H9 (cell line): Measurements from ENCODE around the gene RNASE8. TPM values are rescaled to one million over a fixed set of nuclear protein-coding genes. Genes with fewer than 3 reads are reported as not detected.

ENCODE experiments used
- DNase-seq: peaks from one replicate; pipeline ENCODE4 v3.0.0-alpha.2; 2017
- H2AFZ ChIP-seq: one replicate; pipeline ENCODE4 v1.6.1; 2013; ENCODE audit warnings: mild to moderate bottlenecking, low read length, control low read depth, moderate library complexity
- H2AK5ac ChIP-seq: 2 replicates; pipeline ENCODE4 v1.6.1; 2013; ENCODE audit warnings: low read length, control low read depth, mixed read lengths; ENCODE audit not compliant: insufficient read length
- H2BK120ac ChIP-seq: one replicate; pipeline ENCODE4 v1.6.1; 2013; ENCODE audit warnings: low read depth, mild to moderate bottlenecking, low read length, control low read depth, inconsistent platforms; ENCODE audit not compliant: poor library complexity, severe bottlenecking
- H2BK12ac ChIP-seq: 2 replicates; pipeline ENCODE4 v1.6.1; 2013; ENCODE audit warnings: low read length, control low read depth, mixed read lengths, low read depth; ENCODE audit not compliant: insufficient read length
- H2BK15ac ChIP-seq: 2 replicates; pipeline ENCODE4 v1.6.1; 2013; ENCODE audit warnings: low read depth, low read length, control low read depth
- H2BK20ac ChIP-seq: one replicate; pipeline ENCODE4 v1.6.1; 2013; ENCODE audit warnings: low read depth, mild to moderate bottlenecking, low read length, control low read depth, inconsistent platforms; ENCODE audit not compliant: poor library complexity, severe bottlenecking
- H2BK5ac ChIP-seq: 2 replicates; pipeline ENCODE4 v1.6.1; 2013; ENCODE audit warnings: low read length, control low read depth, mixed read lengths; ENCODE audit not compliant: insufficient read length
- H3K14ac ChIP-seq: 2 replicates; pipeline ENCODE4 v1.6.1; 2013; ENCODE audit warnings: low read length, control low read depth; ENCODE audit not compliant: insufficient read depth
- H3K18ac ChIP-seq: 2 replicates; pipeline ENCODE4 v1.6.1; 2013; ENCODE audit warnings: low read depth, mild to moderate bottlenecking, mixed read lengths, low read length, control low read depth; ENCODE audit not compliant: insufficient read length
- H3K23ac ChIP-seq: 2 replicates; pipeline ENCODE4 v1.6.1; 2013; ENCODE audit warnings: low read length, control low read depth, mixed read lengths, low read depth; ENCODE audit not compliant: insufficient read length
- H3K23me2 ChIP-seq: 2 replicates; pipeline ENCODE4 v1.6.1; 2013; ENCODE audit warnings: low read depth, mild to moderate bottlenecking, mixed read lengths, low read length, control low read depth; ENCODE audit not compliant: insufficient read length, poor library complexity, severe bottlenecking
- H3K27ac ChIP-seq: 2 replicates; pipeline ENCODE4 v1.5.1; 2013; ENCODE audit warnings: low read length, control low read depth, mixed read lengths, low read depth; ENCODE audit not compliant: insufficient read length
- H3K27me3 ChIP-seq: 2 replicates; pipeline ENCODE4 v1.6.1; 2013; ENCODE audit warnings: low read length, control low read depth, inconsistent platforms; ENCODE audit not compliant: insufficient read depth
- H3K4ac ChIP-seq: 2 replicates; pipeline ENCODE4 v1.6.1; 2013; ENCODE audit warnings: low read depth, mild to moderate bottlenecking, control low read depth, inconsistent platforms, low read length, moderate library complexity
- H3K4me1 ChIP-seq: 2 replicates; pipeline ENCODE4 v1.6.1; 2013; ENCODE audit warnings: low read length, control low read depth, inconsistent platforms; ENCODE audit not compliant: insufficient read depth
- H3K4me2 ChIP-seq: 2 replicates; pipeline ENCODE4 v1.6.1; 2013; ENCODE audit warnings: low read length, control low read depth, mixed read lengths; ENCODE audit not compliant: insufficient read length, insufficient read depth
- H3K56ac ChIP-seq: 2 replicates; pipeline ENCODE4 v1.6.1; 2013; ENCODE audit warnings: low read depth, mild to moderate bottlenecking, mixed read lengths, low read length, control low read depth; ENCODE audit not compliant: insufficient read length
- H3K79me1 ChIP-seq: 2 replicates; pipeline ENCODE4 v1.6.1; 2013; ENCODE audit warnings: low read depth, mild to moderate bottlenecking, moderate library complexity, low read length, control low read depth, inconsistent platforms; ENCODE audit not compliant: insufficient read depth, poor library complexity, severe bottlenecking
- H3K79me2 ChIP-seq: 2 replicates; pipeline ENCODE4 v1.6.1; 2013; ENCODE audit warnings: low read length, control low read depth, inconsistent platforms; ENCODE audit not compliant: insufficient read depth
- H3K9ac ChIP-seq: 2 replicates; pipeline ENCODE4 v1.6.1; 2013; ENCODE audit warnings: low read length, control low read depth, mixed read lengths; ENCODE audit not compliant: insufficient read length; ENCODE audit errors: extremely low read depth
- H3K9me3 ChIP-seq: one replicate; pipeline ENCODE4 v1.6.1; 2013; ENCODE audit warnings: low read depth, low read length, inconsistent platforms; ENCODE audit not compliant: control insufficient read depth
- H3T11ph ChIP-seq: one replicate; pipeline ENCODE4 v1.6.1; 2013; ENCODE audit warnings: mild to moderate bottlenecking, low read length, control low read depth, inconsistent platforms
- H4K20me1 ChIP-seq: one replicate; pipeline ENCODE4 v1.6.1; 2013; ENCODE audit not compliant: control insufficient read depth, insufficient read length, insufficient read depth
- H4K5ac ChIP-seq: 2 replicates; pipeline ENCODE4 v1.6.1; 2013; ENCODE audit warnings: low read depth, mild to moderate bottlenecking, mixed read lengths, low read length, control low read depth; ENCODE audit not compliant: insufficient read length
- H4K8ac ChIP-seq: replicated peaks from 2 replicates; pipeline ENCODE4 v1.6.1; 2013; ENCODE audit warnings: low read length, control low read depth, mixed read lengths, low read depth; ENCODE audit not compliant: insufficient read length
- H4K91ac ChIP-seq: 2 replicates; pipeline ENCODE4 v1.6.1; 2013; ENCODE audit warnings: low read depth, mild to moderate bottlenecking, moderate library complexity, mixed read lengths, low read length, control low read depth; ENCODE audit not compliant: insufficient read length
- H3K27ac Mint-ChIP-seq, 3 experiments: 2 replicates in 2 of 3; 3 replicates in 1 of 3; pipeline ENCODE4 v1.8.0; 2020 to 2021; ENCODE audit warnings: mixed read lengths in 3 of 3, mild to moderate bottlenecking in 1 of 3, moderate library complexity in 1 of 3
- H3K27me3 Mint-ChIP-seq: 2 replicates; pipeline ENCODE4 v1.8.0; 2021; ENCODE audit warnings: low read depth, mild to moderate bottlenecking, moderate library complexity, mixed read lengths
- H3K36me3 Mint-ChIP-seq, 3 experiments: 2 replicates in 2 of 3; 3 replicates in 1 of 3; pipeline ENCODE4 v1.8.0; 2020 to 2021; ENCODE audit warnings: low read depth in 3 of 3, mixed read lengths in 3 of 3; ENCODE audit not compliant: insufficient read depth in 1 of 3
- H3K4me1 Mint-ChIP-seq, 2 experiments: 2 replicates each; pipeline ENCODE4 v1.8.0; 2020; ENCODE audit warnings: mixed read lengths in 2 of 2
- H3K4me3 Mint-ChIP-seq, 2 experiments: 2 replicates in 1 of 2; 3 replicates in 1 of 2; pipeline ENCODE4 v1.8.0; 2020 to 2021; ENCODE audit warnings: mild to moderate bottlenecking in 2 of 2, mixed read lengths in 2 of 2, moderate library complexity in 1 of 2
- H3K9me3 Mint-ChIP-seq, 2 experiments: 2 replicates in 1 of 2; 3 replicates in 1 of 2; pipeline ENCODE4 v1.8.0; 2020; ENCODE audit warnings: mild to moderate bottlenecking in 2 of 2, mixed read lengths in 2 of 2, moderate library complexity in 1 of 2
- CTCF ChIP-seq: fragments of 200-600 bp; sonication (generic); conservative IDR thresholded peaks from 3 replicates; pipeline ENCODE4 v1.8.0; 2021; ENCODE audit warnings: antibody characterized with exemption, mild to moderate bottlenecking
- WGBS: extraction: QIAGEN DNeasy Blood & Tissue Kit; methylation state at CpG from one replicate; pipeline ENCODE4 v1.1.7; 2013; ENCODE audit warnings: missing lambda C conversion rate, low lambda C conversion rate, mixed read lengths; ENCODE audit not compliant: insufficient read length; ENCODE audit errors: extremely low coverage; 5-methylcytosine and 5-hydroxymethylcytosine counted together
- total RNA-seq: library from RNA; stranded (reverse); gene quantifications from 2 replicates; pipeline ENCODE4 v1.2.1, GENCODE V29; 2021

Gene RNASE8
- total RNA-seq, 1 experiment from 2014 or later, result not detected

- Mint-ChIP-seq H3K4me3 (no peak overlapping the region), H3K9me3 (no peaks in the 10 kb centered on the region), H3K4me1 (peaks cover 24 to 26% of the 10 kb centered on the region in 2 experiments), H3K27me3 (peaks cover 28% of the 10 kb centered on the region), H3K27ac (no peak overlapping the region), H3K36me3 (no peaks in the 10 kb centered on the region)
- H3K18ac ChIP-seq, result no peak overlapping the region
- no peak overlapping the region for H3K56ac ChIP-seq
- H3K79me2 ChIP-seq, result no peaks in the 10 kb centered on the region
- no peak for TF ChIP-seq CTCF
- no peak overlapping the region for H2BK12ac ChIP-seq
- H4K20me1 ChIP-seq, result no peaks in the 10 kb centered on the region
- H2BK20ac ChIP-seq, result no peak overlapping the region
- no CpG with 5 or more reads among the region's 8 CpGs for WGBS
- H2BK5ac ChIP-seq, result no peak overlapping the region
- H3K23ac ChIP-seq, result no peak overlapping the region
- H2BK120ac ChIP-seq, result no peak overlapping the region
- H4K8ac ChIP-seq, result no peak overlapping the region
- H4K5ac ChIP-seq, result no peak overlapping the region
- no peaks in the 10 kb centered on the region for H3K79me1 ChIP-seq
- no peaks in the 10 kb centered on the region for H3K27me3 ChIP-seq
- H3K9me3 ChIP-seq, result no peaks in the 10 kb centered on the region
- DNase-seq, result no peak
- H4K91ac ChIP-seq, result no peak overlapping the region
- no peak overlapping the region for H2BK15ac ChIP-seq
- H3K23me2 ChIP-seq, result no peaks in the 10 kb centered on the region
- H3K14ac ChIP-seq, result no peak overlapping the region
- no peak overlapping the region for H2AK5ac ChIP-seq
- H3K9ac ChIP-seq, result no peak overlapping the region
- H3K4me1 ChIP-seq, result peaks cover 5% of the 10 kb centered on the region
- no peak overlapping the region for H3T11ph ChIP-seq
- no peak overlapping the region for H3K4me2 ChIP-seq
- no peak overlapping the region for H3K27ac ChIP-seq
- H2AFZ ChIP-seq, result no peak overlapping the region
- H3K4ac ChIP-seq, result no peak overlapping the region
These were observed 14.7 kb upstream of the RNASE8 start for GRCh38 chr14:21042918-21043317.
